Measurements from ENCODE around the gene DBNL. TPM values are rescaled to one million over a fixed set of nuclear protein-coding genes. Genes with fewer than 3 reads are reported as not detected.

Gene DBNL
- total and polyA plus RNA-seq, 11 donors = 29.9 to 86.3 (median 42.9) TPM

DNA sequence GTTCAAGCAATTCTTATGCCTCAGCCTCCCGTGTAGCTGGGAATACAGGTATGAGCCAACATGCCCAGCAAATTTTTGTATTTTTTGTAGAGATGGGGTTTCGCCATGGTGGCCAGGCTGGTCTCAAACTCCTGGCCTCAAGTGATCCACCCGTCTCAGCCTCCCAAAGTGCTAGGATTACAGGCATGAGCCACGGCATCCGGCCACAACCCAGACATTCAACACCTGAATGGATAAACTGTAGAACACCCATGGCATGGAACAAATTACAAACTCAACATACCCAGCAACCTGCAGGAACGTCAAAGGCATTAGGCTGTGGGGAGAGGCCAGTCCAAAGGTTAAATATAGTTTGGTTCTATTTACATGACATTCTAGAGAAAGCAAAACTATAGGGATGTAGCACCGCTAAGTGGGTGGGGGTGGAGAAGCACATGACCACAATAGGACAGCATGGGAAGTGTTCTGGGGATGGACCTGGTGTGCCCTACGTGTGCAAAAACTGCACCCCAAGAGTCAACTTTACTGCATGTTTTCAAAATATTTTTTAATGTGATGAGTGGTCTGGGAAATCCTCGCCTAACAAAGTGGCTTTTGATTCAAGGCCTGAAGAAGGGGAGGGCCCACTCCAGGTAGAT lies 27.3 kb downstream of the DBNL start:
- ATAC-seq (no peak), DNase-seq (peak in 2 of 5 donors; percentile 6 to 11)
- Histone ChIP-seq H3K27me3 (no peaks in the 10 kb centered on the region), H3K36me3 (peaks cover 0 to 47% (median 31%) of the 10 kb centered on the region in 9 donors), H3K27ac (peak overlapping the region in 9 of 12 donors; percentile 65 to 85 (median 77)), H3K4me1 (peaks cover 10 to 67% (median 34%) of the 10 kb centered on the region in 12 donors), H3K9me3 (no peaks in the 10 kb centered on the region), H3K4me3 (no peak overlapping the region)
- intact Hi-C loops (cut with DNase I) = loop anchor here in 5 of 10 donors (2.0 to 5.0 kb wide), 2 partner anchors 125 to 130 kb away; partner anchors contain the start of gene YKT6 (in 2 of the 5)
- TF ChIP-seq, protein P1, sequence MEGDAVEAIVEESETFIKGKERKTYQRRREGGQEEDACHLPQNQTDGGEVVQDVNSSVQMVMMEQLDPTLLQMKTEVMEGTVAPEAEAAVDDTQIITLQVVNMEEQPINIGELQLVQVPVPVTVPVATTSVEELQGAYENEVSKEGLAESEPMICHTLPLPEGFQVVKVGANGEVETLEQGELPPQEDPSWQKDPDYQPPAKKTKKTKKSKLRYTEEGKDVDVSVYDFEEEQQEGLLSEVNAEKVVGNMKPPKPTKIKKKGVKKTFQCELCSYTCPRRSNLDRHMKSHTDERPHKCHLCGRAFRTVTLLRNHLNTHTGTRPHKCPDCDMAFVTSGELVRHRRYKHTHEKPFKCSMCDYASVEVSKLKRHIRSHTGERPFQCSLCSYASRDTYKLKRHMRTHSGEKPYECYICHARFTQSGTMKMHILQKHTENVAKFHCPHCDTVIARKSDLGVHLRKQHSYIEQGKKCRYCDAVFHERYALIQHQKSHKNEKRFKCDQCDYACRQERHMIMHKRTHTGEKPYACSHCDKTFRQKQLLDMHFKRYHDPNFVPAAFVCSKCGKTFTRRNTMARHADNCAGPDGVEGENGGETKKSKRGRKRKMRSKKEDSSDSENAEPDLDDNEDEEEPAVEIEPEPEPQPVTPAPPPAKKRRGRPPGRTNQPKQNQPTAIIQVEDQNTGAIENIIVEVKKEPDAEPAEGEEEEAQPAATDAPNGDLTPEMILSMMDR (IDR thresholded peaks at IDR 0.05) = no peak
- TF ChIP-seq POLR2A (IDR thresholded peaks at IDR 0.05) = no peak
- WGBS, 4 donors = 65 to 68% (median 66%) methylated on average over 9 of the region's 9 CpGs

DNA sequence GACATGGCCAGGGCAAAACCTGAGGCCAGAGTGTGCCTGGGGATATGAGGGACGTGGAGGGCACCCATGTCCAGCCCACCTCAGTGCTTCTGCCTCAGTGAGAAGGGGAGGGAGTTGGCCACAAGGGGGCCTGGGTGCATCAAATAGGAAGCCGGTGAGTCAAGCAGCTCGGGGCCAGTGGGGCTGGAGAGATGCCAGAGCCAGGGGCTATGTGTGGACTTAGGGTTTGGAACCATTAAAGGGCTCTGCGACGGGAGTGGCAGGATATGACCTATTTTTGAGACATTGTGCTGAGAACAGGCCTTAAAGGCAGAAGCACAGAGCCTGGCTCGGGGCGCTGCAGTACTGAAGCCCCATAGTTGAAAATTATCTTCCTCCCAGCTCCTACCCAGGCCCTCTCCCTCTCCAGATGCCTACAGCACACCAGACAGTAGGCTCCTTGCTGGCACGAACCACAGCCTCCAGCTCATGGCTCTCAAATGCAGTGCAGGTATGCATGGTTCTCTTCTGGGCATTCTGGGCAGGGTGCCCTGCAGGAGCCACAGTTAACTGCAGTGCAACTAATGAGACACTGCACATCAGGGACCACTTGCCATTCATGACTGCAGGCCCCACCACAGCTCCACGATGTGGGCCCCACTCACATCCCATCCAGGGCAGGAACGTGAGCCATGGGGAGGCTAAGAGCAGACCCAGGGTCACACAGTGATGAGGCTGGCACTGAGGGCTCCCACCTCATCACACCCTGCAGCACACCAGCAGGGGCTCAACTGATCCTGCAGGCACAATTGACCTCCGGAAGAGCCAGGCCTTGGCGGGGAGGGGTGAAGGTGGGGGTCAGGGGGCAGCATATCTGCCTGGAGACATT lies 28.1 kb downstream of the DBNL start:
- DNase-seq = peak; percentile 81 to 91 (median 89)
- peaks cover 0 to 53% (median 38%) of the 10 kb centered on the region in 9 donors for H3K36me3 ChIP-seq
- TF ChIP-seq, protein P1 (IDR thresholded peaks at IDR 0.05) = peak; percentile 53 to 81 (median 72)
- TF ChIP-seq POLR2A (IDR thresholded peaks at IDR 0.05) = peak in 1 of 2 donors; percentile 34
- H3K9me3 ChIP-seq = no peaks in the 10 kb centered on the region
- ATAC-seq = peak; percentile 27 to 64 (median 60)
- H3K4me3 ChIP-seq = peak overlapping the region in 1 of 12 donors; percentile 35
- H3K4me1 ChIP-seq = peaks cover 13 to 67% (median 38%) of the 10 kb centered on the region in 12 donors
- intact Hi-C loops (cut with DNase I) = loop anchor here in 5 of 10 donors (2.0 to 5.0 kb wide), 2 partner anchors 124 to 130 kb away; partner anchors contain the start of gene YKT6 (in 2 of the 5)
- H3K27ac ChIP-seq = peak overlapping the region; percentile 57 to 90 (median 76)
- WGBS, 4 donors = 37 to 44% (median 38%) methylated on average over 10 to 12 of the region's 12 CpGs
- H3K27me3 ChIP-seq = no peaks in the 10 kb centered on the region

DNA sequence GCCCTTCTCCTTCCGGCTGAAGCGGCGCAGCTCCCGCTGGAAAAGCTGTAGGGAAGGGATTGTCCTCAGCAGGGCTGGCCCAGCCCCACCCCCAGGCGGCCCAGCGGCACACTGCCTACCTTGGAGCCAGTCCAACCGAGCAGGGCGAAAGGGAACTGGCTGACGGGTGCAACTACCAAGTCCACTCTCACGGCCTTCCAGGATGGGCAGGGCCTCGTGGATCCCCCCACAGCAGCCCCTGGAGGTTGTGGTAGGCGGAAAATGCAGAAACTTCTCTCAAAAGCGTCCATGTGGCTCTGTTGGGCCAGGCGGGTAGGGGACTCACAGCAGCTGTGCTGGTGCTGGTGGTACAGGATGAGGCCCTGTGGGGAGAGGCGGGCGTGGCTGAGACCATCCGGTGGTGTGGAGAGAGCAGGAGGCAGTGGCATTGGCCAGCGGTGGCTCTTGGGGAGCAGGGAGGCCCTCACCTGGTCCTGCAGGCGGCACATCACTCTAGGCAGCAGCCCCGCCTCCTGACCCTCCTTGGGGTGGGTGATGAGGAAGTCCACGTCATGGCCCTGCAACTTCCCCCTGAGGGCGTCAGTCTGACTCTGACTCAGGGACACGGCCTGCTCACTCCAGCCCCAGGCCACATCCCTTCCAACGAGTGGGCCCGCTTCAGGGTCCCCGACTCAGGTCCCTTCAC lies 29.3 kb downstream of the DBNL start:
- Histone ChIP-seq H3K9me3 (no peaks in the 10 kb centered on the region), H3K4me3 (peak overlapping the region in 7 of 12 donors; percentile 0 to 35 (median 16)), H3K4me1 (peaks cover 13 to 68% (median 45%) of the 10 kb centered on the region in 12 donors), H3K27ac (peak overlapping the region; percentile 57 to 90 (median 76)), H3K36me3 (peaks cover 0 to 65% (median 48%) of the 10 kb centered on the region in 9 donors), H3K27me3 (no peaks in the 10 kb centered on the region)
- DNase-seq = peak; percentile 79 to 91 (median 86)
- WGBS, 4 donors = 59 to 70% (median 62%) methylated on average over 11 to 26 of the region's 26 CpGs
- TF ChIP-seq POLR2A (IDR thresholded peaks at IDR 0.05) = peak in 1 of 2 donors; percentile 49
- TF ChIP-seq, protein P1 (IDR thresholded peaks at IDR 0.05) = peak in 2 of 12 donors; percentile 3 to 14
- intact Hi-C loops (cut with DNase I) = loop anchor here in 5 of 10 donors (2.0 to 5.0 kb wide), 2 partner anchors 123 to 128 kb away; partner anchors contain the start of gene YKT6 (in 2 of the 5)
- peak; percentile 46 to 78 (median 74) for ATAC-seq
